OCI-LY3 (cell line): ENCODE data around the gene IGFL1.

Experiments used
- CTCF ChIP-seq: fragments of 200-600, 300-600 bp; sonication (generic); IDR thresholded peaks from 2 replicates; pipeline ENCODE4 v1.5.1; 2014; ENCODE audit warnings: antibody characterized with exemption, low read length, low read depth
- EZH2phosphoT487 ChIP-seq: fragments of 200-600 bp; shearing (Covaris generic); IDR thresholded peaks from 2 replicates; pipeline ENCODE4 v1.6.1; 2018; ENCODE audit warnings: antibody characterized with exemption, mixed run types, low read depth

- TF ChIP-seq CTCF = no peak
- TF ChIP-seq EZH2phosphoT487 = no peak
Measured at GRCh38 chr19:46269101-46269500, 39.6 kb downstream of the IGFL1 start.
